Upper lobe of right lung (tissue), 1 donor: ENCODE results near the gene HMGCLL1. TPM values are rescaled to one million over a fixed set of nuclear protein-coding genes. Genes with fewer than 3 reads are reported as not detected.

Experiments used
- ATAC-seq: fragments of 200-7000 bp; cut with Tn5 transposase; one replicate; pipeline ENCODE4 v1.9.1; 2020; ENCODE audit warnings: mild to moderate bottlenecking, moderate library complexity
- DNase-seq: peaks from one replicate; pipeline ENCODE4 v3.0.0-alpha.2; 2020
- H3K27ac ChIP-seq: fragments of 200-600 bp; one replicate; pipeline ENCODE4 v1.8.0; 2022
- H3K27me3 ChIP-seq: fragments of 200-600 bp; one replicate; pipeline ENCODE4 v1.8.0; 2022; ENCODE audit warnings: mild to moderate bottlenecking
- H3K36me3 ChIP-seq: fragments of 200-600 bp; one replicate; pipeline ENCODE4 v1.8.0; 2022
- H3K4me1 ChIP-seq: fragments of 200-600 bp; one replicate; pipeline ENCODE4 v1.8.0; 2022
- H3K4me3 ChIP-seq: fragments of 200-600 bp; one replicate; pipeline ENCODE4 v1.8.0; 2022; ENCODE audit warnings: mild to moderate bottlenecking
- H3K9me3 ChIP-seq: fragments of 200-600 bp; one replicate; pipeline ENCODE4 v1.8.0; 2022
- CTCF ChIP-seq: fragments of 200-600 bp; IDR thresholded peaks from one replicate; pipeline ENCODE4 v1.8.0; 2022; ENCODE audit warnings: antibody characterized with exemption
- intact Hi-C: fragments of 100-400 bp; cut with DNase I; formaldehyde crosslinking; loops from one replicate; pipeline ENCODE4 v1.11.0; 2022
- total RNA-seq: library from RNA; stranded (reverse); fragmentation: NEBNext Ultra II Directional; extraction: Animal tissue kit (Norgen Biotek cat#: 25700); gene quantifications from one replicate; pipeline ENCODE4 v1.2.1, GENCODE V29; 2021
- donor health status: DM: no; HTN: yes; CAD: no; lungs with severe emphysema.

The HMGCLL1 gene
- total RNA-seq, 1 donor from 2014 or later = 4.2 TPM

GRCh38 chr6:55568808-55569439 is 10.1 kb downstream of the HMGCLL1 start:
- no peaks in the 10 kb centered on the region for H3K9me3 ChIP-seq
- no peaks in the 10 kb centered on the region for H3K36me3 ChIP-seq
- no peak overlapping the region for H3K27ac ChIP-seq
- no peaks in the 10 kb centered on the region for H3K27me3 ChIP-seq
- intact Hi-C loops = no loop called here
- no peak for TF ChIP-seq CTCF
- peak; percentile 29 for ATAC-seq
- no peak overlapping the region for H3K4me3 ChIP-seq
- no peak for DNase-seq
- no peaks in the 10 kb centered on the region for H3K4me1 ChIP-seq

GRCh38 chr6:55567558-55567957 is 11.4 kb downstream of the HMGCLL1 start:
- no peak for ATAC-seq
- no peaks in the 10 kb centered on the region for H3K27me3 ChIP-seq
- peak overlapping the region; percentile 5 for H3K27ac ChIP-seq
- H3K36me3 ChIP-seq = no peaks in the 10 kb centered on the region
- DNase-seq = no peak
- H3K4me1 ChIP-seq = no peaks in the 10 kb centered on the region
- H3K9me3 ChIP-seq = no peaks in the 10 kb centered on the region
- intact Hi-C loops = no loop called here
- TF ChIP-seq CTCF = no peak
- no peak overlapping the region for H3K4me3 ChIP-seq

DNA sequence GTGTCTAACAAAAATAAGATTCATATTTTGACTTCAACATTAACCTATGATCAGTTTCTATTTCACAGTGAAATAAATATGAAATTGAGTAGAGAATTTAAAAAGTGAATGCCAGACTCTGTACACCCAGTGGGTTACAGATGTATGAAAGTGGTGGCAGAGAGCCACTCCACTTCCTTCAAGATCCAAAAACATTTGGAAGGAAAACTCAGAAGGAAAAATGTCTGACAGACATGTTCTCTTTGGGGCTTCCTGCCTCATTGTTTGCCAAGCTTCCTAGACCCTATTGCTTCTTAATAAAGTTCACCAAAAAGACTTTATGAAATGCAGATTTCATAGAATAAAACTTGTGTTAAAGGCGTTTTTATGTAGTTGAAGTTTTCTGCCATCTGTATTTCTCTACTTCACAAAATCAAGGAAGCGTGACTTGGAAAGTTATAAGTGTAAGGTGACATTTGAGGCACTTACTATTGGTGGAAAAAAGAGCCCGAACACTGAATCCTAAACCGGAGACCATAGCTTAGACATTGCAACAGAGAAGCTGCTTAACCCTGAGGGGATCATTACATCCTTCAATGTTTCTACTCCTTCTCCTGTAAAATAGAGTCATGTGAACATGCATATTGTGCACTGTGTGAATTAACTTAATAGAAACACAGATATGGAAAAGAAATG is 12.8 kb downstream of the HMGCLL1 start:
- Histone ChIP-seq H3K4me1 (no peaks in the 10 kb centered on the region), H3K9me3 (no peaks in the 10 kb centered on the region), H3K27me3 (no peaks in the 10 kb centered on the region), H3K4me3 (no peak overlapping the region), H3K36me3 (no peaks in the 10 kb centered on the region), H3K27ac (no peak overlapping the region)
- ATAC-seq = no peak
- no peak for TF ChIP-seq CTCF
- no peak for DNase-seq
- intact Hi-C loops = no loop called here

GRCh38 chr6:55562318-55562717 is 16.7 kb downstream of the HMGCLL1 start:
- no peak for DNase-seq
- Histone ChIP-seq H3K4me3 (no peak overlapping the region), H3K4me1 (no peaks in the 10 kb centered on the region), H3K36me3 (no peaks in the 10 kb centered on the region), H3K9me3 (no peaks in the 10 kb centered on the region), H3K27me3 (no peaks in the 10 kb centered on the region), H3K27ac (no peak overlapping the region)
- intact Hi-C loops = no loop called here
- TF ChIP-seq CTCF = no peak
- ATAC-seq = no peak

- ATAC-seq (no peak), DNase-seq (no peak)
- no peaks in the 10 kb centered on the region for H3K36me3 ChIP-seq
- no peaks in the 10 kb centered on the region for H3K9me3 ChIP-seq
- intact Hi-C loops = no loop called here
- H3K4me1 ChIP-seq = no peaks in the 10 kb centered on the region
- TF ChIP-seq CTCF = no peak
- H3K4me3 ChIP-seq = no peak overlapping the region
- no peak overlapping the region for H3K27ac ChIP-seq
- H3K27me3 ChIP-seq = no peaks in the 10 kb centered on the region
Measured at GRCh38 chr6:55560290-55560885, 18.6 kb downstream of the HMGCLL1 start.
